ENCODE results near the gene CTXND1.

Gene CTXND1

GRCh38 chr15:80188251-80188650 lies 63.8 kb downstream of the CTXND1 start:
- no peak for DNase-seq (ENCODE audit: low spot score)
- no peak for TF ChIP-seq CTCF (IDR thresholded peaks at IDR 0.05; ENCODE audit: extremely low read depth, insufficient read depth, missing control alignments)
- in situ Hi-C loops (cut with MboI; ENCODE audit: low pct_unique_long_range_greater_than_20kb, low sequenced_read_pairs, unreplicated experiment) = no loop called here

- in situ Hi-C loops (cut with MboI; ENCODE audit: low pct_unique_long_range_greater_than_20kb, low sequenced_read_pairs, unreplicated experiment) = no loop called here
- TF ChIP-seq CTCF (IDR thresholded peaks at IDR 0.05; ENCODE audit: extremely low read depth, insufficient read depth, missing control alignments) = no peak
- no peak for DNase-seq (ENCODE audit: low spot score)
Observed at GRCh38 chr15:80186597-80186996, 65.4 kb downstream of the CTXND1 start.

GRCh38 chr15:80186066-80186465 lies 65.9 kb downstream of the CTXND1 start:
- TF ChIP-seq CTCF (IDR thresholded peaks at IDR 0.05; ENCODE audit: extremely low read depth, insufficient read depth, missing control alignments) = no peak
- in situ Hi-C loops (cut with MboI; ENCODE audit: low pct_unique_long_range_greater_than_20kb, low sequenced_read_pairs, unreplicated experiment) = no loop called here

GRCh38 chr15:80185152-80185551 lies 66.9 kb downstream of the CTXND1 start:
- in situ Hi-C loops (cut with MboI; ENCODE audit: low pct_unique_long_range_greater_than_20kb, low sequenced_read_pairs, unreplicated experiment) = no loop called here
- no peak for TF ChIP-seq CTCF (IDR thresholded peaks at IDR 0.05; ENCODE audit: extremely low read depth, insufficient read depth, missing control alignments)
- no peak for DNase-seq (ENCODE audit: low spot score)

More at GRCh38 chr15:80186066-80186465, 65.9 kb downstream of the CTXND1 start:
- no peak for DNase-seq (ENCODE audit: low spot score)

GRCh38 chr15:80184554-80184953 lies 67.5 kb downstream of the CTXND1 start:
- no peak for TF ChIP-seq CTCF (IDR thresholded peaks at IDR 0.05; ENCODE audit: extremely low read depth, insufficient read depth, missing control alignments)
- no peak for DNase-seq (ENCODE audit: low spot score)
- in situ Hi-C loops (cut with MboI; ENCODE audit: low pct_unique_long_range_greater_than_20kb, low sequenced_read_pairs, unreplicated experiment) = no loop called here

- in situ Hi-C loops (cut with MboI; ENCODE audit: low pct_unique_long_range_greater_than_20kb, low sequenced_read_pairs, unreplicated experiment) = no loop called here
- DNase-seq (ENCODE audit: low spot score) = no peak
- TF ChIP-seq CTCF (IDR thresholded peaks at IDR 0.05; ENCODE audit: extremely low read depth, insufficient read depth, missing control alignments) = no peak
Observed at GRCh38 chr15:80183886-80184285, 68.1 kb downstream of the CTXND1 start.

DNA sequence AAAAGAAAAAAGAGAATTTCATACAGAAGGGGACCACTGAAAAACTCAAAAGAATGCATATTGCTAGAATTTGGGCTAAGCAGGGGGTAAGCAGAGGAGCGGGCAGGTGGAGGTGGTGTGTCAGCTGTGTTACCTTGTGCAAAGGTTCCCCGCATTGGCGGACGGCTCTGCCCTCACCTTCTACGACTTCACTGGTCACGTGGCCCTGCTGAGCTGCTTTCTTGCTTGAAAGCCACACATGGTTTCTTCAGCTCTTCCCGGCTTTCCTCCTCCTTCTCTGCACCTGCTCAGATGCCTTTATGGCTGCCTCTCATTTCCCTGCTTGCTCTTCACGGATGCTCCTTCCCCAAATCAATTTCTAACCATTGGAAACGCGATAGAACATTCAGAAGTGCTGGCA lies 68.7 kb downstream of the CTXND1 start:
- in situ Hi-C loops (cut with MboI; ENCODE audit: low pct_unique_long_range_greater_than_20kb, low sequenced_read_pairs, unreplicated experiment) = no loop called here
- no peak for TF ChIP-seq CTCF (IDR thresholded peaks at IDR 0.05; ENCODE audit: extremely low read depth, insufficient read depth, missing control alignments)
- no peak for DNase-seq (ENCODE audit: low spot score)

Measured in GM13977 (cell line).